Measurements from ENCODE around the gene RPL23. TPM values are rescaled to one million over a fixed set of nuclear protein-coding genes. Genes with fewer than 3 reads are reported as not detected.

Gene RPL23
- total and polyA plus RNA-seq, 3 donors from 2014 or later, result 406 to 912 (median 746) TPM

DNA sequence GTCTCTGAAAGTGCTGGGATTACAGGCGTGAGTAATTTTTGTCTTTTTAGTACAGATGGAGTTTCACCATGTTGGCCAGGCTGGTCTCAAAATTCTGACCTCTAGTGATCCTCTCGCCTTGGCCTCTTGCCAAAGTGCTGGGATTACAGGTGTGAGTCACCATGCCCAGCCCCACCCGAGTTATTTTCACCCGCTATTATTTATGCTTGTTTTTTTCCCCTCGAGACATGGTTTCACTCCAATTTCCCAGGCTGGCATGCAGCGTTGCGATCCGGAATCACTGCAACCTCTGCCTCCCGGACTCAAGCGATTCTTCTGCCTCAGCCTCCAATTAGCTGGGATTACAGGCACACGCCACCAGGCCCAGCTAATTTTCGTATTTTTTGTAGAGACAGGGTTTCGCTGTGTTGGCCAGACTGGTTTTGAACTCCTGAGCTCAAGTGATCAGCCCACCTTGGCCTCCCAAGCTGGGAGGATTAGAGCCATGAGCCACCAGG, 9.2 kb downstream of the RPL23 start:
- Histone ChIP-seq H3K9me3 (no peaks in the 10 kb centered on the region), H3K27ac (no peak overlapping the region), H3K4me3 (no peak overlapping the region), H3K36me3 (ENCODE audit: low read depth, missing control alignments) (no peaks in the 10 kb centered on the region), H3K27me3 (no peaks in the 10 kb centered on the region), H3K4me1 (no peaks in the 10 kb centered on the region)
- intact Hi-C loops (cut with DNase I; ENCODE audit: low total_unique reads), result no loop called here
- WGBS, 2 donors, result 56 to 74% methylated on average over 12 to 13 of the region's 13 CpGs
- TF ChIP-seq, protein P1, sequence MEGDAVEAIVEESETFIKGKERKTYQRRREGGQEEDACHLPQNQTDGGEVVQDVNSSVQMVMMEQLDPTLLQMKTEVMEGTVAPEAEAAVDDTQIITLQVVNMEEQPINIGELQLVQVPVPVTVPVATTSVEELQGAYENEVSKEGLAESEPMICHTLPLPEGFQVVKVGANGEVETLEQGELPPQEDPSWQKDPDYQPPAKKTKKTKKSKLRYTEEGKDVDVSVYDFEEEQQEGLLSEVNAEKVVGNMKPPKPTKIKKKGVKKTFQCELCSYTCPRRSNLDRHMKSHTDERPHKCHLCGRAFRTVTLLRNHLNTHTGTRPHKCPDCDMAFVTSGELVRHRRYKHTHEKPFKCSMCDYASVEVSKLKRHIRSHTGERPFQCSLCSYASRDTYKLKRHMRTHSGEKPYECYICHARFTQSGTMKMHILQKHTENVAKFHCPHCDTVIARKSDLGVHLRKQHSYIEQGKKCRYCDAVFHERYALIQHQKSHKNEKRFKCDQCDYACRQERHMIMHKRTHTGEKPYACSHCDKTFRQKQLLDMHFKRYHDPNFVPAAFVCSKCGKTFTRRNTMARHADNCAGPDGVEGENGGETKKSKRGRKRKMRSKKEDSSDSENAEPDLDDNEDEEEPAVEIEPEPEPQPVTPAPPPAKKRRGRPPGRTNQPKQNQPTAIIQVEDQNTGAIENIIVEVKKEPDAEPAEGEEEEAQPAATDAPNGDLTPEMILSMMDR (IDR thresholded peaks at IDR 0.05), result no peak
- TF ChIP-seq POLR2A (IDR thresholded peaks at IDR 0.05), result no peak
- no peak for DNase-seq

DNA sequence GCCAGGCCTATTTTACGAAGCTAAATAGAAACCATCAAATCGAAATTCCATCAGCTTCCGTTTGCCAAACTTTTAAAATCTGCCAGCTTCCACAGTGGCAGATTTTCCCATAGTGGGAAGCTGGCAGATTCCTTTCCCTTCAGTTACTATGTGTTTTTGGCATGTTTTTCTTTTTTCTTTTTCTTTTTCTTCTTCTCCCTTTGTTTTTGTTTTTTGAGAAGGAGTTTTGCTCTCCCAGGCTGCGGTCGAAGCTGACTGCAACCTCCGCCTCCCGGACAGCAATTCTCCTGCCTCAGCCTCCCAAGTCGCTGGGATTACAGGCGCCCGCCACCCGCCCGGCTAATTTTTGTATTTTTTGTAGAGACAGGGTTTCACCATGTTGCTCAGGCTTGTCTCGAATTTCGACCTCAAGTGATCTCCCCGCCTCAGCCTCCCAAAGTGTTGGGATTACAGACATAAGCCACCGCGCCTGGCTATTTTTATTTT, 27.7 kb downstream of the RPL23 start:
- no peak for TF ChIP-seq POLR2A (IDR thresholded peaks at IDR 0.05)
- TF ChIP-seq, protein P1 (IDR thresholded peaks at IDR 0.05), result no peak
- Histone ChIP-seq H3K36me3 (ENCODE audit: low read depth, missing control alignments) (no peaks in the 10 kb centered on the region), H3K9me3 (no peaks in the 10 kb centered on the region), H3K4me1 (peaks cover 11% of the 10 kb centered on the region), H3K27ac (peak overlapping the region; percentile 98), H3K4me3 (peak overlapping the region; percentile 72 to 92), H3K27me3 (no peaks in the 10 kb centered on the region)
- intact Hi-C loops (cut with DNase I; ENCODE audit: low total_unique reads), result no loop called here
- 53 to 70% methylated on average over 17 of the region's 17 CpGs for WGBS, 2 donors
- DNase-seq, result no peak

DNA sequence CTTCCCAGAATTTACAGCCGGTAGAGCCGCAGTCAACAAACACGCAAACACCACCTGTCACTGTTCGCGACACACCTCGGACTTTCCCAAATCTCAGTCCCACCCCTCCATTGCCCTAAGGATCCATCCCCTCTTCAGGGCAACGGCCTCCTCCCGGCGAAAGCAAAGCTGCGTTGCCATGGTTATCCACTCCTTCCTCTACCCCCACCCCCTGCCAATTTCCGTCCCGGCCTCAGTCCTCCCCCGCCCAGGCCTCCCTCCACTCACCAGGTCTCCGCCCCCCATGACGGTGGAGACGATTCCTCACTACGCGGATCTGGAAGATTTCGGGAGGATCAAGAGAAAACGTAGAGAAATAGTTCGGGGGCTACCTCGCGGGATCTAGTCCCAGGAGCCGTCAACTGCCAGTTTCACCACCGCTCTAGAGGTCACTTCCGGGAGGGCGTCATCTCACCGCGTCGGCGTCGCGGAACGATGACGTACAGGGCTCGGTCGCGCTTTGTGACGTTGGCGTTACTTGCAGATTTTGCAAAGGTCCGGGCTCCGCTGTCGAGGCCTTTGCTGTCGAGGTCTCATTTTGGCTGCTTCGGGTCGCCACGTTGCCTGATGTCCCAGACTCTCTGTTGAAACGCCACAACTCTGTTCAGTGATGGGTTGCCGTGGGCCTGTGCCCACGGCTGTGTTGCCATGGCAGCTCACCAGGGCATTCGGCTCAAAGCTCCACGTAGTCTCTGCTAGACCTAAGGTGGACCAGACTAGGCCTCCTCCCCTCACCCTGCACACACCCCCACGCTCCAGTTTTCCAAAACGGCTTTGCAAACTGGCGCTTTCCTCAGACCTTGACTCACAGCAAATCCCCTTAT, 28.4 kb downstream of the RPL23 start, which contains the start of gene CWC25:
Gene CWC25 (minus strand): TSS at position 423 of the 863 bp plus-strand sequence. CDS start 138 bp downstream, at position 285.
- TF ChIP-seq, protein P1 (IDR thresholded peaks at IDR 0.05), result peak in 1 of 3 experiments; percentile 34
- peak; percentile 64 for TF ChIP-seq POLR2A (IDR thresholded peaks at IDR 0.05)
- DNase-seq, result peak; percentile 95
- Histone ChIP-seq H3K27ac (peak within 1 kb of the TSS; percentile 98), H3K36me3 (ENCODE audit: low read depth, missing control alignments) (no peaks in the 10 kb centered on the region), H3K4me1 (peaks cover 11% of the 10 kb centered on the region), H3K27me3 (no peaks in the 10 kb centered on the region), H3K9me3 (no peaks in the 10 kb centered on the region), H3K4me3 (peak within 1 kb of the TSS; percentile 72 to 92)
- WGBS, 2 donors, result 0 to 1% methylated on average over 36 to 55 of the region's 55 CpGs
- intact Hi-C loops (cut with DNase I; ENCODE audit: low total_unique reads), result no loop called here

DNA sequence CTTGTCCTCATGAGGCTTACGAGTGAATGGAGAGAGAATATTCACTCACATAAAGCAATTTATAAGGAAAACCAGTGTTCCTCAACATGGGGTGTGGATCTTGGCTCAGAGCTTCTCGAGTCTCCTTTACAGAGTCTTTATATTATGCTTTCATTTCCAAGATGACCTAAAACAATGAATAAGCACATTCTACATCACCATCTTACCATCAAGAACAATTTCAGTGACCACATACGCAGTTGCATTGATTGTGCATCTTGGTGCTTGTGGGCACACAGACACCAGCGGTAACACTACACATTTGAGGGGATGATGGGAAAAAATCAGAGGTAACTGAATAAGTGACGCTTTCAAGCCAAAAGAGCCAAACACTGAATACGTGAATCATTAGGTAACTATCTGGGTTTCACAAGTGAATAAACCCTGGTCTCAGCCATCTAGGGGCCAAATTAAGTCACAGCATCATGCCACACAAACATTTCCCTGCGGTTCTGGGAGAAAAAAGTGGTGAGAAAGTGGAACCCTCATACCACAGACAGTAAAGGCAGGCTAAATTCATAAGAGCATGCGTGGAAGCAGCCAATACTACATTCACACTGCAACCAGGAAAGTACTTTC, 37.8 kb downstream of the RPL23 start:
- Histone ChIP-seq H3K9me3 (no peaks in the 10 kb centered on the region), H3K4me1 (no peaks in the 10 kb centered on the region), H3K27me3 (no peaks in the 10 kb centered on the region), H3K4me3 (no peak overlapping the region), H3K27ac (no peak overlapping the region), H3K36me3 (ENCODE audit: low read depth, missing control alignments) (no peaks in the 10 kb centered on the region)
- TF ChIP-seq, protein P1 (IDR thresholded peaks at IDR 0.05), result no peak
- TF ChIP-seq POLR2A (IDR thresholded peaks at IDR 0.05), result no peak
- DNase-seq, result no peak
- intact Hi-C loops (cut with DNase I; ENCODE audit: low total_unique reads), result no loop called here
- WGBS, 2 donors, result 82 to 88% methylated on average over 8 of the region's 8 CpGs
